Smooth muscle cell (in vitro differentiated cells): ENCODE data around the gene ARMC7. TPM values are rescaled to one million over a fixed set of nuclear protein-coding genes. Genes with fewer than 3 reads are reported as not detected.
"Not testable (repeated sequence)": the region's sequence is repeated elsewhere in the genome, so short reads cannot be mapped to it uniquely, and the experiment has no call there.

ENCODE experiments used
- DNase-seq: peaks from one replicate; lab custom pipeline; 2025; ENCODE audit not compliant: unreplicated experiment; lab: John Stamatoyannopoulos, UW
- H2AFZ ChIP-seq: fragments of 200-600 bp; sonication (generic); 2 replicates; pipeline ENCODE4 v1.6.0; 2016; ENCODE audit warnings: antibody characterized with exemption, low read depth, mild to moderate bottlenecking
- H3F3A ChIP-seq: fragments of 200-600 bp; sonication (generic); 2 replicates; pipeline ENCODE4 v1.6.0; 2017; ENCODE audit warnings: antibody characterized with exemption, low read depth
- H3K27ac ChIP-seq: fragments of 200-600 bp; sonication (generic); 2 replicates; pipeline ENCODE4 v1.5.1; 2016; ENCODE audit warnings: low read depth, mild to moderate bottlenecking
- H3K27me3 ChIP-seq: fragments of 200-600 bp; sonication (generic); 2 replicates; pipeline ENCODE4 v1.6.1; 2016; ENCODE audit warnings: low read depth, mild to moderate bottlenecking
- H3K36me3 ChIP-seq: fragments of 200-600 bp; sonication (generic); 2 replicates; pipeline ENCODE4 v1.5.1; 2016; ENCODE audit warnings: low read depth
- H3K4me1 ChIP-seq: fragments of 200-600 bp; sonication (generic); 2 replicates; pipeline ENCODE4 v1.5.1; 2016; ENCODE audit warnings: low read depth
- H3K4me2 ChIP-seq: fragments of 200-600 bp; sonication (generic); 2 replicates; pipeline ENCODE4 v1.6.0; 2016; ENCODE audit warnings: mild to moderate bottlenecking
- H3K4me3 ChIP-seq: fragments of 200-600 bp; sonication (generic); 2 replicates; pipeline ENCODE4 v1.5.1; 2016; ENCODE audit warnings: mild to moderate bottlenecking
- H3K79me2 ChIP-seq: fragments of 200-600 bp; sonication (generic); 2 replicates; pipeline ENCODE4 v1.6.0; 2016; ENCODE audit warnings: low read depth, mild to moderate bottlenecking
- H3K9ac ChIP-seq: fragments of 200-600 bp; sonication (generic); 2 replicates; pipeline ENCODE4 v1.6.0; 2016; ENCODE audit warnings: low read depth
- H3K9me3 ChIP-seq: fragments of 200-600 bp; sonication (generic); replicated peaks from 2 replicates; pipeline ENCODE4 v1.5.1; 2016; ENCODE audit warnings: low read depth
- H4K20me1 ChIP-seq: fragments of 200-600 bp; sonication (generic); 2 replicates; pipeline ENCODE4 v1.6.0; 2016; ENCODE audit warnings: low read depth
- WGBS: methylation state at CpG from one replicate; pipeline ENCODE4 v1.1.7; 2016; ENCODE audit warnings: low lambda C conversion rate; 5-methylcytosine and 5-hydroxymethylcytosine counted together
- polyA plus RNA-seq: library from polyadenylated mRNA; unstranded; fragments of >200 nt; fragmentation: Nextera tagmentation; extraction: Ambion mirVana; gene quantifications from 2 replicates; pipeline ENCODE4 v1.2.1, GENCODE V29; 2016
- total RNA-seq: library from RNA; depleted of rRNA; stranded (reverse); fragments of >200 nt; gene quantifications from 2 replicates; pipeline ENCODE4 v1.2.3, GENCODE V29; 2014
- TF ChIP-seq, protein P1 (sequence below): fragments of 200-600 bp; sonication (generic); IDR thresholded peaks from 2 replicates; pipeline ENCODE4 v1.5.1; 2017; ENCODE audit warnings: borderline replicate concordance, mild to moderate bottlenecking, antibody characterized with exemption; ENCODE audit not compliant: insufficient read depth, poor library complexity, severe bottlenecking

The ARMC7 gene
- total and polyA plus RNA-seq, 2 experiments from 2014 or later: 1.8 to 6.8 TPM

DNA sequence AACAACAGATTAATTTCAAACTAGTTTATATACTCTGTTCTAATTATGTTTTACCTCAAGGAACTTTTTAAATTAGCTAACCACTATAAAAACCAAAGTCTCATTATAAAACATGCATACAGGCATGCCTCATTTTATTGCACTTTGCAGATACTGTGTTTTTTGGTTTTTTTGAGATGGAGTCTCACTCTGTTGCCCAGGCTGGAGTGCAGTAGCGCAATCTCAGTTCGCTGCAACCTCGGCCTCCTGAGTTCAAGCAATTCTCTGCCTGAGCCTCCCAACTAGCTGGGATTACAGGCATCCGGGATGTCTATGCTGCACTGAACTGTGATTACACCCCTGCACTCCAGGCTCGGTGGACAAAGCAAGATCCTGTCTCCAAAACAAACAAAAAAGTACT, 53.3 kb downstream of the ARMC7 start:
- WGBS: 96% methylated on average over 5 of the region's 5 CpGs
- Histone ChIP-seq H4K20me1 (peaks cover 4% of the 10 kb centered on the region), H3K36me3 (peaks cover 9% of the 10 kb centered on the region), H2AFZ (no peak overlapping the region), H3K4me3 (no peak overlapping the region), H3K27ac (no peak overlapping the region), H3K79me2 (no peaks in the 10 kb centered on the region), H3K9ac (no peak overlapping the region), H3K27me3 (no peaks in the 10 kb centered on the region), H3K9me3 (no peaks in the 10 kb centered on the region), H3K4me2 (no peak overlapping the region), H3K4me1 (no peaks in the 10 kb centered on the region), H3F3A (peaks cover 9% of the 10 kb centered on the region)
- TF ChIP-seq, protein P1, sequence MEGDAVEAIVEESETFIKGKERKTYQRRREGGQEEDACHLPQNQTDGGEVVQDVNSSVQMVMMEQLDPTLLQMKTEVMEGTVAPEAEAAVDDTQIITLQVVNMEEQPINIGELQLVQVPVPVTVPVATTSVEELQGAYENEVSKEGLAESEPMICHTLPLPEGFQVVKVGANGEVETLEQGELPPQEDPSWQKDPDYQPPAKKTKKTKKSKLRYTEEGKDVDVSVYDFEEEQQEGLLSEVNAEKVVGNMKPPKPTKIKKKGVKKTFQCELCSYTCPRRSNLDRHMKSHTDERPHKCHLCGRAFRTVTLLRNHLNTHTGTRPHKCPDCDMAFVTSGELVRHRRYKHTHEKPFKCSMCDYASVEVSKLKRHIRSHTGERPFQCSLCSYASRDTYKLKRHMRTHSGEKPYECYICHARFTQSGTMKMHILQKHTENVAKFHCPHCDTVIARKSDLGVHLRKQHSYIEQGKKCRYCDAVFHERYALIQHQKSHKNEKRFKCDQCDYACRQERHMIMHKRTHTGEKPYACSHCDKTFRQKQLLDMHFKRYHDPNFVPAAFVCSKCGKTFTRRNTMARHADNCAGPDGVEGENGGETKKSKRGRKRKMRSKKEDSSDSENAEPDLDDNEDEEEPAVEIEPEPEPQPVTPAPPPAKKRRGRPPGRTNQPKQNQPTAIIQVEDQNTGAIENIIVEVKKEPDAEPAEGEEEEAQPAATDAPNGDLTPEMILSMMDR: no peak
- no peak for DNase-seq

DNA sequence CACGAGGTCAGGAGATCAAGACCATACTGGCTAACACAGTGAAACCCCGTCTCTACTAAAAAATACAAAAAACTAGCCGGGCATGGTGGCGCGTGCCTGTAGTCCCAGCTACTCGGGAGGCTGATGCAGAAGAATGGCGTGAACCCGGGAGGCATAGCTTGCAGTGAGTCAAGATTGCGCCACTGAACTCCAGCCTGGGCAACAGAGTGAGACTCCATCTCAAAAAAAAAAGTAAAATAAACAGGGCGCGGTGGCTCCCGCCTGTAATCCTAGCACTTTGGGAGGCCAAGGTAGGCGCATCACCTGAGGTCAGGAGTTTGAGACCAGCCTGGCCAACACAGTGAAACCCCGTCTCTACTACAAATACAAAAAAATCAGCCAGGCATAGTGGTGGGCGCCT, 54.8 kb downstream of the ARMC7 start:
- 99% methylated on average over 15 of the region's 15 CpGs for WGBS
- not testable (repeated sequence) for H3K9me3 ChIP-seq, H3K4me3 ChIP-seq, H3K79me2 ChIP-seq, H2AFZ ChIP-seq, H3K4me2 ChIP-seq, H3K27me3 ChIP-seq, H3K9ac ChIP-seq, H3F3A ChIP-seq, H3K4me1 ChIP-seq, DNase-seq, H3K36me3 ChIP-seq
- Histone ChIP-seq H3K27ac (peak overlapping the region; percentile 62), H4K20me1 (peaks cover 17% of the 10 kb centered on the region)

DNA sequence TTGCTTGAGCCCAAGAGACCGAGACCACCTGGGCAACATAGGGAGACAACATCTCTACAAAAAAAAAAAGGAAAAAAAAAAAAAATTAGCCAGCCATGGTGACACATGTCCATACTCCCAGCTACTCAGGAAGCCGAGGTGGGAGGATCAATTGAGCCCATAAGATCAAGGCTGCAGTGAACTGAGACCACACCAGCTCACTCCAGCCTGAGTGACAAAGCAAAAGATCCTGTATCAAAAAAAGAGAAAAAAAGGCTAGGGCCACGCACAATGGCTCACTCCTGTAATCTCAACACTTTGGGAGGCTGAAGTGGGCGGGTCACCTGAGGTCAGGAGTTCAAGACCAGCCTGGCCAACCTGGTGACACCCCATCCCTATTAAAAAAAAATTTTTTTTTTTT, 59.2 kb downstream of the ARMC7 start:
- H3K4me2 ChIP-seq: no peak overlapping the region
- DNase-seq: no peak
- no peaks in the 10 kb centered on the region for H3K4me1 ChIP-seq
- H3K4me3 ChIP-seq: no peak overlapping the region
- no peak overlapping the region for H3K27ac ChIP-seq
- H3K9me3 ChIP-seq: no peaks in the 10 kb centered on the region
- H3K79me2 ChIP-seq: peaks cover 35% of the 10 kb centered on the region
- no peaks in the 10 kb centered on the region for H3K27me3 ChIP-seq
- TF ChIP-seq, protein P1: no peak
- H3K36me3 ChIP-seq: peaks cover 9% of the 10 kb centered on the region
- 94% methylated on average over 4 of the region's 4 CpGs for WGBS
- H3K9ac ChIP-seq: no peak overlapping the region
- H2AFZ ChIP-seq: no peak overlapping the region
- H3F3A ChIP-seq: peaks cover 3% of the 10 kb centered on the region
- peaks cover 61% of the 10 kb centered on the region for H4K20me1 ChIP-seq

DNA sequence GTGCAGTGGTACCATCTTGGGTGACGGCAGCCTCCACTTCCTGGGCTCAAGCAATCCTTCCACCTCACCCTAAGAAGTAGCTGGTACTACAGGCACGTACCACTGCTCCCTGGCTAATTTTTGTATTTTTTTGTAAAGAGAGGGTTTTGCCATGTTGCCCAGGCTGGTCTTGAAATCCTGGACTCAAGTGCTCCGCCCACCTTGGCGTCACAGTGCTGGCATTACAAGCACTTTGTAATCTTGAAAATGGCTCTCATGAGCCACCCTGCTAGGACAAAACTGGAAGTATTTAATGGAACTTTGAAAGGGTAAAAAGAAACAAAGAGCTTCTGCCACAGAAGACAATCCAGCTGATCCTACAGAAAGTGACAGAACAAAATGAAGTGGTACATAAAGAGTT, 63.8 kb downstream of the ARMC7 start:
- no peak overlapping the region for H3K27ac ChIP-seq
- peaks cover 98% of the 10 kb centered on the region for H4K20me1 ChIP-seq
- H3K4me3 ChIP-seq: no peak overlapping the region
- H2AFZ ChIP-seq: no peak overlapping the region
- H3K4me1 ChIP-seq: no peaks in the 10 kb centered on the region
- no peak overlapping the region for H3K9ac ChIP-seq
- TF ChIP-seq, protein P1: no peak
- no peaks in the 10 kb centered on the region for H3K27me3 ChIP-seq
- H3K36me3 ChIP-seq: no peaks in the 10 kb centered on the region
- no peak overlapping the region for H3K4me2 ChIP-seq
- H3F3A ChIP-seq: peaks cover 3% of the 10 kb centered on the region
- DNase-seq: no peak
- H3K9me3 ChIP-seq: no peaks in the 10 kb centered on the region
- WGBS: 94% methylated on average over 4 of the region's 4 CpGs
- peaks cover 78% of the 10 kb centered on the region for H3K79me2 ChIP-seq
